ENCODE results near the gene ERAL1.
"Not testable (repeated sequence)": the region's sequence is repeated elsewhere in the genome, so short reads cannot be mapped to it uniquely, and the experiment has no call there.

ERAL1 gene

DNA sequence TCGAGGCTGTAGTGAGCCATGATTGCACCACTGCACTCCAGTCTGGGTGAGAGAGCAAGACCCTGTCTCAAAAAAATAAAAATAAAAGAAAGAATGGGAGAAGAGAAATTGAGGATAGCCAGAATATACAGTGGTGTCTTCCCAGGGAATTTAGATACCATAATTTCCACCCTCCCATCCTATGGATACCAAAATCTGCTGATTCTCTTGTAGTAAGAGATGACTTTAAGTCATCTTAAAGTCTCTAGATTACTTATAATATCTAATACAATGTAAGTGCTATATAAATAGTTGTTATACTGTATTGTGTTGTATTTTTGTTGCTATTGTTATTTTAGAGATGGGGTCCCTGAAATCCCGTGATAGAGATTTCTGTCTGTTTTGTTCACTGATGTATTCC lies 1.5 kb upstream of the ERAL1 start:
- no peak for DNase-seq (ENCODE audit: low spot score)

DNA sequence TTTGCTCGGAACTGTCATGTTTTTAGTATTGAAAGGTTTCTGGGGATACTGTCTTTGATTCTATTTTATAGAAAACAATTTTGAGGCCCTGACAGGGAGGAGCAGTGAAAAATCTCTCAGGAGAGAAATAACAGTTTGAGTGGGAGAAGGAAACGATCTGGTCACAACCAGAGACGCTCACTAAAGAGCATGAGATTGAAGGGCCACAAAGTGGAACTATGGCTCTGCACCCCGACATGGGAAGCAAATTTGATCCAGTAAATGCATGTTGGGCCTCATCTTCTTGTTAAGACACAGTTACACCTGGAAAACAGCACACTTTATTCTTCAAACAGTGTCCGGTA lies 492 bp downstream of the ERAL1 start:
- DNase-seq (ENCODE audit: low spot score), result no peak

DNA sequence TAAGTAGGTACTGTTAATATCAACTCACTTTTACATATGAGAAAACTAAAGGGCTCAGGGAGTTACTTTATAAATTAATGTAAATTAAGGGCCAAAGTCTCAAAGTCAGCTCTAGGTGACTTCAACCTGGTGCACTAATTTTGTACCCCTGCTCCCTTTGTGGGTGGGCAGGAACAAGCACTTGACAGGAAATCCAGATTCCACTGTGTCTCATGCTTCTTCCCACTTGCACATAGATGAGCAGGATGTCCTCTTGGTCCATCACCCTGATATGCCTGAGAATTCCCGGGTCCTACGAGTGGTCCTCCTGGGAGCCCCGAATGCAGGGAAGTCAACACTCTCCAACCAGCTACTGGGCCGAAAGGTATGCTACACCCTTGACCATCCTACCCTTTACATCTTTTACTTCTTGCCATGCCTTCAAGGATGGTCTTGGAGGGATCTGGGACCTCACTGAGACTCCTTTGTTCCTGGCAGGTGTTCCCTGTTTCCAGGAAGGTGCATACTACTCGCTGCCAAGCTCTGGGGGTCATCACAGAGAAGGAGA lies 1.3 kb downstream of the ERAL1 start:
- DNase-seq (ENCODE audit: low spot score), result no peak

DNA sequence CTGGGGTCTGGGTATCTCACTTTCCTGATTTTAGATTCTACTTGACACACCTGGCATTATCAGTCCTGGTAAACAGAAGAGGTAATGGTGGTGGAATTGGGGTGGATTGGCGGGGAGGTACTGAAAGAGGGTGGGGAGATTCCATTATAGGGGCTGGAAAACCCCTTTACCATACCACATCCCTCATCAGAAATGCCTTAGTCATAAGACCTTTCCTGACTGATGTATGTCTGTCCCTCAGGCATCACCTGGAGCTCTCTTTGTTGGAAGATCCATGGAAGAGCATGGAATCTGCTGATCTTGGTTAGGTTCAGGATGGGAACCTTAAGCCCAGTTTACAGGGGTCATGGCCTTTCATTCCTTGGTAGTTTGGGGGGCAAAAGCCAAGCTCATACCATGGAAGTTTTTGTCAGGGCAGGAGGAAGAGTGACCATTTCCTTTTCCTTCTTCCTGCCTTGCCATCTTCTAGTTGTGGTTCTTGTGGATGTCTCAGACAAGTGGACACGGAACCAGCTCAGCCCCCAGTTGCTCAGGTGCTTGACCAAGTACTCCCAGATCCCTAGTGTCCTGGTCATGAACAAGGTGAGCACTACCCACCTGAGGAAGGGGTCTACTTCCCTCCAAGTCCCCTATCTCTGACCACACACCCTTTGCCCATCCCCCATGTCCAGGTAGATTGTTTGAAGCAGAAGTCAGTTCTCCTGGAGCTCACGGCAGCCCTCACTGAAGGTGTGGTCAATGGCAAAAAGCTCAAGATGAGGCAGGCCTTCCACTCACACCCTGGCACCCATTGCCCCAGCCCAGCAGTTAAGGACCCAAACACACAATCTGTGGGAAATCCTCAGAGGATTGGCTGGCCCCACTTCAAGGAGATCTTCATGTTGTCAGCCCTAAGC lies 3.3 kb downstream of the ERAL1 start:
- DNase-seq (ENCODE audit: low spot score), result no peak

DNA sequence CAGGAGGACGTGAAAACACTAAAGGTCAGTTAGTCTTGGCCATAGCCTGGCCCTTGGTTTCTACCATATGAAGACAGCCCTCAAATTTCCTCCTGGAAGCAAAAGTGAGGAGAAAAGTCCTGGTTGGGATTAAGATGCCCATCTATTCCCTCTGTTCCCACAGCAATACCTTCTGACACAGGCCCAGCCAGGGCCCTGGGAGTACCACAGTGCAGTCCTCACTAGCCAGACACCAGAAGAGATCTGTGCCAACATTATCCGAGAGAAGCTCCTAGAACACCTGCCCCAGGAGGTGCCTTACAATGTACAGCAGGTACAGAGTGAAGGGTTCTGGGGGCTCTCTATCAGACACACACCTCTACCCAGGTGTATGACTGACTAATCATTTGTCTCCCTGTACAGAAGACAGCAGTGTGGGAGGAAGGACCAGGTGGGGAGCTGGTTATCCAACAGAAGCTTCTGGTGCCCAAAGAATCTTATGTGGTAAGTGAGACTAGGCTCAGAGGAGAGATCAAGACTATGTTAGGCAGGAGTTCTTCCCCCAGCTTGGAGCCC lies 4.1 kb downstream of the ERAL1 start:
- no peak for DNase-seq (ENCODE audit: low spot score)

DNA sequence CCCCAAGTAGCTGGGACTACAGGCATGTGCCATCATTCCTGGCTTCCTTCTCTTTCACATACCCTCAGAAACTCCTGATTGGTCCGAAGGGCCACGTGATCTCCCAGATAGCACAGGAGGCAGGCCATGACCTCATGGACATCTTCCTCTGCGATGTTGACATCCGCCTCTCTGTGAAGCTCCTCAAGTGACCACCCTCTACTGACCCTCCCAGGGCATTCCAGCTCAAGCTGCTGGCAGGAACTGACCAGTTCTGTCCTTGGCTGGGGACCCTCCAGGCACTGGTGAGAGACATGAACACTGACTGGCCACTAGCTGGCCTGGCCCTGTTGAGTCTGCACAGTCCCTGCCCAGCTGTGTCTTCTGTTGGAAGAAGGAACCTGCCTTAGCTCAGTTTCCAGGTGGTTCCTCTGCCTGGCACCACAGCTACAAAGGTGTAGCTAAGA lies 5.6 kb downstream of the ERAL1 start:
- no peak for DNase-seq (ENCODE audit: low spot score)

DNA sequence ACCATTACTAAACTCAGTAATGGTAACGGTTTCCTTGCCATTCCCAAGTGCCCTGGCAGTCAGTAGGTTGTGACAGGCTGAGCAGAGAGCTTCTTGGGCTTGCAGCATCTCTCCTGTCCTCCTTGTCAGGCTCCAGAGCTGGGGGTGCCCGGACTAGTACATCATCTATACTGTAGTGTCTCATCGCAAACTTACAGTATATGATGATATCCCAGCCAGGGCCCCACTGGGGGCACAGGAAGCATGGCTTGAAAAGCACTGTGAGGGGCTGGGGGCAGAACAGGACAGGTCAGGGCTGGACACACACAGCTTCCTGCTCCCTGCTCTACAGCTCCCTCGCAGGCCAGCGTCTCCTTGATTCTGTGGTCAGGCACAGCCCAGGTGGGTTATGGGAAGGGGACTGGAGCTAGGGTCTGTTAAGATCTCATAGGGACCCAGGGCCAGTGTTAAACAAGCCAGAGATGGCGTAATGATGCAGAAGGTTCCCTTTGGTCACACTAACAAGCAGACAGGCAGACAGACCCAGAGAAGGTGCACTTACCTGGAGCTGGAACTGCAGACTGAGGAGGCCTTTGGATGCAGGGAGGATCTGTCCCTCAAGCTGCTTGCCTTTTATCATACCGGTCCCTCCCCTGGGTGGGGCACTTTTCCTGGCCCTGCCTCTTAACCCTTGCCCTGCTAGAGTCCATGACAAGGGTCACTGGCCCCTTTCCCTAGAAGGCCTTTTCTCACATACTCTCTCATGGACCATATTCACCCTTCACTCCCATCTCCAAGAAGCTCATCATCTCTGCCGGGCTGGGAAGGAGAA lies 6.8 kb downstream of the ERAL1 start:
- DNase-seq (ENCODE audit: low spot score), result no peak

DNA sequence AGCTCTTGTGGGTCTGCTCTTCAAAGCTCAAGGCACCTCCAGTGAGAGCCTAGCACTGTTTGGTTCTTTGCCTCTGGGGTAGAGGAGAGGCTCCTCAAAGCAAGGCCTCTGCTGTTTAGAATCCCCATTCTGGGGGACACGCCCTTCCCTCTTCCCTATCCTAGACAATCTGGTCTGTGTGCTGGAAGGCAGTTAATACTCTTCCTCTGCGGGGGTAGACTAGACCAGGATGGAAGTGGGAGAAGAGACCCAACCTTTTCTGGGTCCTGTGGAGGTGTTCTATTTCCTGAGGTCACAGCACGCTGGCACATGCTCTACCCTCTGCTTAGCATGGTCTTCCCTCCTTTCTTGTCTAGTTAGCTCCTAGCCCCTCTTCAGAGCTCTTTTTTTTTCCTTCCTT lies 7.7 kb downstream of the ERAL1 start:
- no peak for DNase-seq (ENCODE audit: low spot score)

DNA sequence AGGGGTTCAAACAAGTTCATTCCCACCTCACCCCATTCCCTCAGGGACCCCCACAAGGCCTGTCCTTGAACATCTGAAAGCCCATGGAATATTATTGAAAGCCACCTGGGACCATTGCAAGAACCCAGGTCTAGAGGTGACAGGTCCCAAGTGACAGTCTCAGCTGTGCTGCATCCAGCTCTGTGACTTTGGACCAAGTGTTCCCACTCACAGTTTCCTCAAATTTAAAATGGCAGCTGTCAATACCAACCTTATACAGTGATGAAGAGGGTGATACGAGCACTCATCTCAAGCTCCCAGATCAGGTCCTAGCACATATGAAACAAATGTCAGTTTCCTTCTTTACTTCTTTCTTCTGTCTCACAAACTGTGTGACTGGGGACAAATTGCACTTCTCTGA lies 9.1 kb downstream of the ERAL1 start:
- no peak for DNase-seq (ENCODE audit: low spot score)

DNA sequence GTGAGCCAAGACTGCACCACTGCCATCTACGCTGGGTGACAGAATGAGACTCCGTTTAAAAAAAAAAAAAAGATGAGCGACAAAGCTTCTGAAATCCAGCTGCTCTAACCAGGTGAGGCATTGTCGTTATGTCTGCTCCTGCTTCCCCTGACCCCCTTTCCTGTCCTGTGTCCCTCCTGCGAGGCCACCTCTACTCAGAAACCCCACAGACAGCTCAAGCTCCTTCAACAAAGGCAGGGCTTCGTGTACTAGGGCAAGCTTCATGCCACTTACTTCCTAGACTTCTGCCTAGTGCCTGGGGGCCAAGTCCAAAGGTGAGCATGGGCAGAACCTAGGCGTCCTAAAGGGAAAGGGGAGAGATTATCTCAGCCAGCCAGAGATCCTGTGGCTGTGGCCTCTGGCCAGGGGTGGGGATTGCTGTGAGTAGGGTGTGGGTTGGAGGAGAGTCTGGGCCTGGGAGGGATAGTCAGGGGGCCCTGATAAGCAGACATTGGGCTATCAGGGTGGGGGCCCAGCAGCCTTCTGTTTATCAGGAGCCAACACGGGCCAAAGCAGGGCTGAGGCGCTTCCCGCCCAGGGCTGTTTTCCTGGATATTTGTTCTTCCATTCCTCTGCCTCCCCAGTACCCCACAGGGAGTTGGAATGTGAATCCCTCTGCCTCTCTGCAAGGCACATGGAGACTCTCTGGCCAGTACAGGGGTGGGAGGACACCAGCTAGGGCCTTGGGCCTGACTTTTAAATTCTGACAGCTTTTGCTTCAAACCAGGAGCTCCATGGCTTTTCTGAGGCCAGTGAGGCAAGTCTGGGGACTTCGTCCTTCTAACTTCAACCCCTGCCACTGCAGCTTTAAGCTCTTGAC lies 10.4 kb downstream of the ERAL1 start:
- DNase-seq (ENCODE audit: low spot score), result no peak

DNA sequence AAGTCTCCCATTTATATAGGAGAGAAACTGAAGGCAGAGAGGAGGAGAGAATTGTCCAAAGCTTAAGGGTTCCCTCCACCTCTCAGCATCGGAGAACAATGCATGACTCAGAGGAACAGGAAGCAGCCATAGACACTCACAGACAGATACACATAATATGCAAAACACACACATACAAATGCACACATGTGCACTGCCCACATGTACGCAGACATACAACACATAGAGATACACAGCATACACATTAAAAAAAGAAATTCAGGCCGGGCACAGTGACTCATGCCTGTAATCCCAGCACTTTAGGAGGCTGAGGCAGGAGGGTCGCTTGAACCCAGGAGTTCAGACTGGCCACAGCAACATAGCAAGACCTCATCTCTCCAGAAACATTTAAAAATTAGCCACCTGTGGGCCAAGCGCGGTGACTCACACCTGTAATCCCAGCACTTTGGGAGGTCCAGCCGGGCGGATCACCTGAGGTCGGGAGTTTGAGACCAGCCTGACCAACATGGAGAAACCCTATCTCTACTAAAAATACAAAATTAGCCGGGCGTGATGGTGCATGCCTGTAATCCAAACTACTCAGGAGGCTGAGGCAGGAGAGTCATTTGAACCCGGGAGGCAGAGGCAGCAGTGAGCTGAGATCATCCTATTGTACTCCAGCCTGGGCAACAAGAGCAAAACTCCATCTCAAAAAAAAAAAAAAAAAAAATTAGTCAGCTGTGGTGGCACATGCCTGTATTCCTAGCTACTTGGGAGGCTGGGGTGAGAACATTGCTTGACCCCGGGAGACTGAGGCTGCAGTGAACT lies 11.3 kb downstream of the ERAL1 start:
- DNase-seq (ENCODE audit: low spot score), result no peak

DNA sequence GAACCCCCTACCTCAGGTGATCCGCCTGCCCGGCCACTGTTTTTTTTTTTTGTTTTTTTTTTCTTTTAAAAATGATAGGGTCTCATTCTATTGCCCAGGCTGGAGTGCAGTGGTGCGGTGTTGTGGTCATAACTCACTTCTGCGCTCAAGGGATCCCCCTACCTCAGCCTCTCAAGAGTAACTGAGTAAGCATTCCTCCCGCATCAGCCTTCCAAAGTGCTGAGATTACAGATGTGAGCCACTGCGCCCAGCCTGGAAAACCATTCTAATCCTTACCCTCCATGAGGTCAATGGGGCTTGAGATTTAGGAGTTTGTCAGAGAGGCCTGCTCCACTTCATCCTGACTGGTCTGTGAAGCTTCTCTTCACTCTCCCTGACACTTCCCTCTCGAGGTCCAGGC lies 12.5 kb downstream of the ERAL1 start:
- no peak for DNase-seq (ENCODE audit: low spot score)

DNA sequence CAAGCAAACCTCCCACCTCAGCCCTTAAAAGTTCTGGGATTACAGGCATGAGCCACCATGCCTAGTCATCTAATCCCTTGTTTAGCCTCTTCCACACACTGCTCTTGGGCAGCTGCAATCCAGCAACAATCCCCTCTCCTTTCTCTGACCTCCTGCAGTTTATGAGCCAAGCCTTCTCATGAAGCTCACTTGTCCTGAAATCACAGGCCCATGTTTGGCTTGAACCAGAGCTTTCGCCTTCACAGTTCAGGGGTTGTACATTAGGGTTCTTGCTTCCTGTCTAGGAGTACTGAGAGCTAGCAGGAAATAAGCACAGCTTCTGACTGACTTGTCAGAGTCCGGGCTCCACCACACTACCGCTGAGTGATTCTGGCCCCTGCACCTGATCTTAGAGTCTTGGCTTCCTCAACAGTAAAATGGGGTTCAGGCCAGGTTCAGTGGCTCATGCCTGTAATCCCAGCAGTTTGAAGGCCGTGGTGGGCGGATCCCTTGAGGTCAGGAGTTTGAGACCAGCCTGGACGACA lies 16.3 kb downstream of the ERAL1 start:
- peak; percentile 40 for DNase-seq (ENCODE audit: low spot score)

DNA sequence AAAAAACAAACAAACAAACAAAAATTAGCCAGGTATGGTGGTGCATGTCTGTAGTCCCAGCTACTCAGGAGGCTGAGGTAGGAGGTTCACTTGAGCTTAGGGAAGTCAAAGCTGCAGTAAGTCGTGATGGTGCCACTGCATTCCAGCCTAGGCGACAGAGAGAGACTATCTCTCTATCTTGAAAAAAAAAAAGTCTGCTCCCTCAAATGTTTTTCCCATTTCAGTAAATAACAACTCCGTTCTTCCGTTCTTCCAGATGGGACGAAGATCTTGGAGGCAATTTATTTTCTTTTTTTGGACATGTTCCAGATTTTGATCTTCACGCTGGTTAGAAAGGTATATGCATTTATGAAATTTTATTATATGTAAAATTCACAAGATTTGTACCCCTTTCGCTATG lies 19.0 kb downstream of the ERAL1 start:
- no peak for DNase-seq (ENCODE audit: low spot score)

DNA sequence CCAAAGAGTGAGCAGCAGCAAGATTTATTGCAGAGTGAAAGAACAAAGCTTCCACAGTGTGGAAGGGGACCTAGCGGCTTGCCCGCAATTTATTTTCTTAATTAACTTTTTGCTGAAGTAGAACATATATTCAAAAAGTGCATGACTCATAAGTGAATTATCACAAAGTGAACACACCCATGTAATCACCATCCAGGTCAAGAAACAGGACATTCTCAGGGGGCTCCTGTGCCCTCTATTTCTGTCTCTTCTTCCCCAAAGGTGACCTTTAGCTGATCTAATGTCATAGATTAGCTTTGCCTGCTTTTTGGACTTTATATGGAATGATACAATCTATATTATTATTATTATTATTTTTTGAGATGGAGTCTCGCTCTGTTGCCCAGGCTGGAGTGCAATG lies 19.9 kb downstream of the ERAL1 start:
- no peak for DNase-seq (ENCODE audit: low spot score)

DNA sequence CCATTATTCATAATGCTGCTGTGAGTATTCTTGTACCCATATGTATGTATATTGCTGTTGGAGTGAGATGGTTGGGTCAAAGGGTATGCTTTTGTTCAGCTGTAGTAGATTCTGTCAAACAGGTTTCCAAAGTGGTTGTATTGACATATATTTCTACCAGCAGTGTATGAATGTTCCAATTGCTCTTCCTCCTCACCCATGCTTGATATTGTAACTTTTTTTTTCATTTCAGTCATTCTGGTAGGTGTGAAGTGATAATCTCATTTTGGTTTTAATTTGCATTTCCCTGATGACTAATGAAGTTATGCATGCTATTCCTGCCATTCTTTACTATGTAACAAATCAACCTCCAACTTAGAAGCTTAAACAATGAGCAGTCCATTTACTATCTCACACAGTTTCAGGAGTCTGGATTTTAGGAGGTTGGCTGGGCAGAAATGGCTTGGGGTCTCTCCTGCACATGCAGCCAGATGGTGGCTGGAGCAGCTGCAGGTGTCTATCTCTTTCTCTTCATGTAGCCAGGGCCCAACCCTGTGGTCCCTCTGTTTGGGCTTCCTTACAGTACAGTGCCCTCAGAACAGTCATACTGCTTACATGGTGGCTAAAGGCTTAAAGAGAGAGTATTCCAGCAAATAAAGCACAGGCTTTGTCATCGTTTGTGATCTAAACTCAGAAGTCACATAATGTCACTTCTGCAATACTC lies 21.2 kb downstream of the ERAL1 start:
- DNase-seq (ENCODE audit: low spot score), result no peak

DNA sequence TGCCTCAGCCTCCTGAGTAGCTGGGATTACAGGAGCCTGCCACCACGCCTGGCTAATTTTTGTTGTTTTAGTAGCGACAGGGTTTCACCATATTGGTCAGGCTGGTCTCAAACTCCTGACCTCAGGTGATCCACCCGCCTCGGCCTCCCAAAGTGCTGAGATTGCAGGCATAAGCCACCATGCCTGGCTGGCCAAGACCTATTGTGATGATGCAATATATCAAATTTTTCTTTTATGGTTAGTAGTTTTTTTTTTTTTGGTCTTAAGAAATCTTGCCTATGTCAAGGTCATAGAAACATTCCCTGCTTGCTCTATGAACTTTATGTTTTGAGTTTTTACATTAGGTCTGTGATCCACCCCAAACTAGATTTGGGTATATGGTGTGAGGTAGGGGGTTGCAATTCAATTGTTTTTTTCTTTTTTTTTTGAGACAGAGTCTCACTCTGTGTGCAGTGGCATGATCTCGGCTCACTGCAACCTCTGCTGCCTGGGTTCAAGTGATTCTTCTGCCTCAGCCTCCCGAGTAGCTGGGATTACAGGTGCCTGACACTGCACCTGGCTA lies 22.4 kb downstream of the ERAL1 start:
- not testable (repeated sequence) for DNase-seq (ENCODE audit: low spot score)

DNA sequence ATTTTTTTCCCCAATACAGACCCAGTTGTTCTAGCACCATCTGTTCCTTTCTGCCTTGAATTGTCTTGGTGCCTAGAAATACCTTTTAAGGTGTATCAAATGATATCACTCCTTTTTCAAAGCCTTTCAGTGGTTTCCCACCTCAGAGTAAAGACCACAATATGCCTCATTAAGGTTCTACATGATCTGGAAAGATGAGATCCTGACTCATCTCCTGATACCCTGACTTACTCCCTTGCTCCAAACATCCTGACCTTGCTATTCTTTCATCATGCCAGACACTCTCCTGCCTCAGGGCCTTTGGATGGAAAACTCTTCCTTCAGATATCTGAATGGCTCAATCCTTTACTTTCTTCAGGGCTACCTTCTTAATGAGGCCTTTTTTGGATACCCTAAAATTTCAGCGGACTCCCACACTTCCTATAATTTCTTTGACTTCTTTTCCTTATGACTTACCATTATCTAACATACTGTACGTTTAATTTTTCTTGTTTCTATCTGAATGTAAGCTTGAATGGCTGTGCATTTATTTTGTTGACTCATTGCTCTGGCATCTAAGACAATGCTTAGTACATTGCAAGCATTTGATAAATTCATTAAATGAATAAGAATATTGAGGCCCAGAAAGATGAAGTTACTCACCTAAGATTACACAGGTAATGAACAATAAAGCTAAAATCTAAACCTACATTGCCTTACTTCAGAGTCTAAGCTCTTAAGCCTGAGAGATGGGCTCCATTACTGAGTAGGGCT lies 23.5 kb downstream of the ERAL1 start:
- no peak for DNase-seq (ENCODE audit: low spot score)

DNA sequence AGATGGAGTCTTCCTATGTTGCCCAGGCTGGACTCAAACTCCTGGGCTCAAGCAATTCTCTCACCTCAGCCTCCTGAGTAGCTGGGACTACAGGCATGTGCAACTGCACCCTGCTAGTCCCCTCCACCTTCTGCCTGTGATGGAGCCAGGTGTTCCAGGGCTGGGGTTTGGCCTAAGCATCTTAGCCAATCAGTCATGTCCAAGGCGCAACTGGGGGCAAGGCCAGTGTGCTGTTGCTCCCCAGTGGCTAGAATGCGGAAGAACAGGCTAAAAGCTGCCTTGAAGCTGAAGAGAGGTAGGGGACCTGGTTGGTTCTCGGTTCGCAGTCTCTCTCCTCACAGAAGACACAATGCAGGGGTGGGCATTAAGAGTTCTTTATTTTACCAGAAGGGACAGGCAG lies 24.2 kb downstream of the ERAL1 start:
- DNase-seq (ENCODE audit: low spot score), result no peak

Data from CD4-positive, alpha-beta T cell treated with Interleukin-15 for 4 hours (primary cell).